ENCODE measurements around the gene PRR35. TPM values are rescaled to one million over a fixed set of nuclear protein-coding genes. Genes with fewer than 3 reads are reported as not detected.

PRR35 gene
- polyA plus RNA-seq, 4 donors, result 0.59 to 21.7 (median 8.6) TPM

Other genes with a start within 250 kb of the PRR35 start
- gene AXIN1, start 207.7 kb upstream of the PRR35 start, polyA plus RNA-seq (ENCODE audit: insufficient read length in 4 of 4), result 10 to 100 TPM; 14.9 to 22.8 (median 15.8) TPM
- gene MRPL28, start 189.9 kb upstream of the PRR35 start, polyA plus RNA-seq (ENCODE audit: insufficient read length in 4 of 4), result 10 to 100 TPM; 36.9 to 82.5 (median 65.4) TPM
- gene PGAP6, start 178.4 kb upstream of the PRR35 start, polyA plus RNA-seq (ENCODE audit: insufficient read length in 4 of 4), result 10 to 100 TPM; 21.6 to 64.8 (median 56.5) TPM
- gene NME4, start 163.2 kb upstream of the PRR35 start, polyA plus RNA-seq (ENCODE audit: insufficient read length in 4 of 4), result 100 to 1,000 TPM in 3 of 4 donors, 10 to 100 TPM in 1; 97.7 to 141 (median 104) TPM
- gene DECR2, start 158.5 kb upstream of the PRR35 start, polyA plus RNA-seq (ENCODE audit: insufficient read length in 4 of 4), result 10 to 100 TPM; 17.3 to 31.8 (median 22.7) TPM
- gene RAB11FIP3, start 134.7 kb upstream of the PRR35 start, polyA plus RNA-seq (ENCODE audit: insufficient read length in 4 of 4), result 100 to 1,000 TPM in 1 of 4 donors, 10 to 100 TPM in 3; 44.2 to 144 (median 76.4) TPM
- 10 to 100 TPM; 16.2 to 36.6 (median 23.5) TPM for gene CAPN15, start 32.7 kb upstream of the PRR35 start, polyA plus RNA-seq (ENCODE audit: insufficient read length in 4 of 4)
- gene NHLRC4, start 6.6 kb downstream of the PRR35 start, polyA plus RNA-seq (ENCODE audit: insufficient read length in 4 of 4), result 10 to 100 TPM in 1 of 4 donors, 1 to 10 TPM in 3; 2.7 to 10.3 (median 5.8) TPM
- 10 to 100 TPM; 28.0 to 89.7 (median 50.2) TPM for gene PIGQ, start 9.6 kb downstream of the PRR35 start, polyA plus RNA-seq (ENCODE audit: insufficient read length in 4 of 4)
- 10 to 100 TPM; 12.4 to 32.9 (median 16.1) TPM for gene RAB40C, start 29.7 kb downstream of the PRR35 start, polyA plus RNA-seq (ENCODE audit: insufficient read length in 4 of 4)
- 1 to 10 TPM in 3 of 4 donors, under 1 TPM in 1; 0.82 to 3.5 (median 1.1) TPM for gene WFIKKN1, start 70.6 kb downstream of the PRR35 start, polyA plus RNA-seq (ENCODE audit: insufficient read length in 4 of 4)
- gene METTL26, start 75.9 kb downstream of the PRR35 start, polyA plus RNA-seq (ENCODE audit: insufficient read length in 4 of 4), result 10 to 100 TPM; 44.5 to 67.1 (median 45.4) TPM
- 10 to 100 TPM in 3 of 4 donors, 1 to 10 TPM in 1; 3.5 to 30.3 (median 15.3) TPM for gene MCRIP2, start 81.4 kb downstream of the PRR35 start, polyA plus RNA-seq (ENCODE audit: insufficient read length in 4 of 4)
- gene WDR90, start 89.0 kb downstream of the PRR35 start, polyA plus RNA-seq (ENCODE audit: insufficient read length in 4 of 4), result 10 to 100 TPM; 26.1 to 76.2 (median 35.0) TPM
- gene RHOT2, start 107.7 kb downstream of the PRR35 start, polyA plus RNA-seq (ENCODE audit: insufficient read length in 4 of 4), result 100 to 1,000 TPM in 1 of 4 donors, 10 to 100 TPM in 3; 56.9 to 127 (median 63.7) TPM
- gene RHBDL1, start 115.3 kb downstream of the PRR35 start, polyA plus RNA-seq (ENCODE audit: insufficient read length in 4 of 4), result 1 to 10 TPM in 3 of 4 donors, under 1 TPM in 1; 0.91 to 2.8 (median 1.1) TPM
- 100 to 1,000 TPM in 2 of 4 donors, 10 to 100 TPM in 2; 84.9 to 143 (median 105) TPM for gene STUB1, start 120.0 kb downstream of the PRR35 start, polyA plus RNA-seq (ENCODE audit: insufficient read length in 4 of 4)
- gene JMJD8, start 123.9 kb downstream of the PRR35 start, polyA plus RNA-seq (ENCODE audit: insufficient read length in 4 of 4), result 10 to 100 TPM; 44.5 to 67.9 (median 60.9) TPM
- gene WDR24, start 130.0 kb downstream of the PRR35 start, polyA plus RNA-seq (ENCODE audit: insufficient read length in 4 of 4), result 10 to 100 TPM in 1 of 4 donors, 1 to 10 TPM in 3; 8.4 to 15.0 (median 9.9) TPM
- gene FBXL16, start 145.4 kb downstream of the PRR35 start, polyA plus RNA-seq (ENCODE audit: insufficient read length in 4 of 4), result 1 to 10 TPM in 2 of 4 donors, under 1 TPM in 2; 0.79 to 2.0 (median 1.2) TPM
- 10 to 100 TPM in 2 of 4 donors, 1 to 10 TPM in 2; 5.2 to 12.1 (median 9.2) TPM for gene METRN, start 154.7 kb downstream of the PRR35 start, polyA plus RNA-seq (ENCODE audit: insufficient read length in 4 of 4)
- gene ANTKMT, start 160.8 kb downstream of the PRR35 start, polyA plus RNA-seq (ENCODE audit: insufficient read length in 4 of 4), result 10 to 100 TPM in 3 of 4 donors, 1 to 10 TPM in 1; 8.9 to 28.2 (median 10.8) TPM
- gene CCDC78, start 166.0 kb downstream of the PRR35 start, polyA plus RNA-seq (ENCODE audit: insufficient read length in 4 of 4), result 1 to 10 TPM in 3 of 4 donors, under 1 TPM in 1; 0.86 to 3.5 (median 2.2) TPM
- gene HAGHL, start 166.7 kb downstream of the PRR35 start, polyA plus RNA-seq (ENCODE audit: insufficient read length in 4 of 4), result 1 to 10 TPM; 2.4 to 7.9 (median 4.1) TPM
- gene CIAO3, start 180.6 kb downstream of the PRR35 start, polyA plus RNA-seq (ENCODE audit: insufficient read length in 4 of 4), result 10 to 100 TPM; 15.8 to 31.2 (median 22.2) TPM
- gene MSLN, start 200.3 kb downstream of the PRR35 start, polyA plus RNA-seq (ENCODE audit: insufficient read length in 4 of 4), result 10 to 100 TPM in 3 of 4 donors, 1 to 10 TPM in 1; 2.3 to 27.1 (median 12.3) TPM
- gene RPUSD1, start 228.0 kb downstream of the PRR35 start, polyA plus RNA-seq (ENCODE audit: insufficient read length in 4 of 4), result 10 to 100 TPM in 3 of 4 donors, 1 to 10 TPM in 1; 8.5 to 16.5 (median 10.5) TPM
- 10 to 100 TPM; 19.9 to 48.6 (median 23.0) TPM for gene CHTF18, start 228.2 kb downstream of the PRR35 start, polyA plus RNA-seq (ENCODE audit: insufficient read length in 4 of 4)
- gene GNG13, start 240.3 kb downstream of the PRR35 start, polyA plus RNA-seq (ENCODE audit: insufficient read length in 4 of 4), result under 1 TPM in 2 of 4 donors, not detected in 2; 0.15 to 0.46 TPM

Measured in left renal pelvis (tissue), 4 donors.